ENCODE data around the gene MEGF6. TPM values are rescaled to one million over a fixed set of nuclear protein-coding genes. Genes with fewer than 3 reads are reported as not detected.
"Not testable (repeated sequence)": the region's sequence is repeated elsewhere in the genome, so short reads cannot be mapped to it uniquely, and the experiment has no call there.

MEGF6 gene
- polyA plus RNA-seq, 12 donors: 6.0 to 59.7 (median 11.5) TPM; not detected in 1

DNA sequence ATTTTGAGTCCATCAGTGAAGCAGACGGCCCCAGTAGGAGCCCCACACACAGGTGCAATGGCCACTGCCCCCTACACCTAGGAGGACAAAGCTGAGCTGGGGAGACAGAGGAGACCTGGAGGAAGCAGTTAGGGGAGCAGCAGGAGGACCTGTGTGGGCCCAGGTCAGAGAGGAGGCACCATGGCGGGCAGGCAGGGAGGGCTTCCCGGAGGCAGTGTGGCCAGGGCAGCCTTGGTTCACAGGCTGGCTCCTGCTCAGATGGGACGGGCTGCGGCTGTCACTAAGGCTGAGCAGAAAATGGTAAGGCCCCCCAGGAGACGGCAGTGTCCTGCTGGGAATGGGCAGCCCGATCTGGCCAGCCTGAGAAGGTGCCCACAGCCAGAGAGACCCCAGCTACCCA, 15.4 kb downstream of the MEGF6 start:
- no peak for DNase-seq

- no peak for DNase-seq
These were observed 16.5 kb downstream of the MEGF6 start for GRCh38 chr1:3594706-3595377.

DNA sequence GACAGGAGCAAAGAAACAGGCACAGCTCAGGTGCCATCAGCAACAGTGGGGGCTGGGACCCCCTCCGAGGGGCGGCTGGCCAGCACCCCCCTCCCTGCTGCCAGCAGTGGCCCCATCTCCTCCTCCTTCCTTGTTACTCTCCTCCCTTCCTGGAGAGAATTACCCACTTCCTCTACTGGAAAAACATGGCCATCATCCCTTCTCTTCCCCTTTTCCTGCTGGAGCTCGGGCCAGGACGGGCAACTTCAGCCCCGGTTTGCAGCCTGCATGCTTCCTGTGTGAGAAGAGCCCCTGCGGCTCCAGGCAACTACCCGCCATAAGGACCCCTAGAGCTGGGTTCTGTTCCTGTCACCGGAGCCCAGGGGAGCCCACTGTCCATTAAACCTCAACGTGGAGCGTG, 17.6 kb downstream of the MEGF6 start:
- no peak for DNase-seq

GRCh38 chr1:3593334-3593733, 18.0 kb downstream of the MEGF6 start:
- no peak for DNase-seq

DNA sequence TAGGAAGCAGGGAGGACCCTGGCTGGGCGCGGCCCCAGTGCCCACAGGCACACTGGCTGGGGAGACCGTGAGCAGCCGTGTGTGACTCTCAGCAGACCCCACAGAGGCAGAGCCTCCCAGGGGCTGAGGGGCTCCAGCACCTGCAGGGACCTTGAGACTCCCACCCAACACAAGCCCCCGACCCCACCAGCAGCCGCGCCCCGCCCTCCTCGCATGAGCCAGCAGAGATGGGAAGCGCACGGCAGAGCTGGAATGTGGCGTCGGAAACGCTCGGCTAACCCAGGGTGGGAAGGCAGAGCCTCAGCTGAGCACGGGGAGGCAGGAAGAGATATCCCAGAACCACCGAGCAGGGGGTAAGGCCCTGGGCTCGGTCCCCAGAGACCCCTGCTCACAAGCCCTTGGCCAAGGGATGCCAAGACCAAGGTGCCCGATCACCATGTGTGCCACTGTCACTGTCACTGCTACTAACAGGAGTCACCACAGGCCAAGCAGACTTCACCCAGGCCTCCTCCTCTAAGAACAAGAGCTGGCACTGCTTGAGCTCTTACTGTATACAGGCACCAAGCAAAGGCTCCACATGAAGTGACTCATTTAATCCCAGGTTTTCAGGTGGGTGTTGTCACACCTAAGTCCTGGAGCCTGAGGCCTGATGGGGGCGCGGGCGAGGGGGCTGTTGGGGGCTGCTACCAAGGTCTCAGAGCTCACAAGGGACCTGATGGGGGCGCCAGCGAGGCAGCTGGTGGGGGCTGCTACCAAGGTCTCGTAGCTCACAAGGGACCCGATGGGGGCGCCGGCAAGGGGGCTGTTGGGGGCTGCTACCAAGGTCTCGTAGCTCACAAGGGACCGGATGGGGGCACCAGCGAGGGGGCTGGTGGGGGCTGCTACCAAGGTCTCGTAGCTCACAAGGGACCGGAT, 20.1 kb downstream of the MEGF6 start:
- no peak for DNase-seq

DNA sequence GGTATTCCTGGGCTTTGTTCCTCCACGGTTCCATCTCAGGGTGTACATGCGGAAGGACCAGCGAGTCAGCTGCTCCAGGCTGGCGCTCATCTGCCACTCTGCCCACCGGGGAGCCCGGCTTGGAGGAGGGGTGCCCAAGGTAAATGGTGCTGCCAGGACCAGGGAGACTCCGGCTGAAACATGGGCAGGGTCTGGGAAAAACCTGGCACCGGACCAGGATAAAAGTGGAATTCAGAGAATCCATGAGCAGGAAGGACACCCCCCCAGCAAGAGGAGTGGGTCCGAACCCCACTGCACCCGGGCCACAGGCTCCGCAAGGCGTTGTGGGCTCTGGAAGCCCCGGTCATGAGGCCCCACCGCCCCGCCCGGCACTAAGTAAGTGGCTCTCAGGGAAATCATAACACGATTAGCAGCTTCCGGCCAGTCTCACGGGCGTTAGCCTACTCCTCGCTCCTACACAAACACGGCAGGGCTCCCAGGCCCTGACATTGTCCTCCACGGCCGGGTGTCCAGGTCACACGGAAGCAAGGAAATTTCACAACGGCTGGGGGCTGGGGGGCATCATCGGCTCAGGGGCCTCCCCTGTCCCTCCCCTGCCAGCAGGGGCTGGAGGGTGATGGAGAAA, 21.1 kb downstream of the MEGF6 start:
- DNase-seq: no peak

DNA sequence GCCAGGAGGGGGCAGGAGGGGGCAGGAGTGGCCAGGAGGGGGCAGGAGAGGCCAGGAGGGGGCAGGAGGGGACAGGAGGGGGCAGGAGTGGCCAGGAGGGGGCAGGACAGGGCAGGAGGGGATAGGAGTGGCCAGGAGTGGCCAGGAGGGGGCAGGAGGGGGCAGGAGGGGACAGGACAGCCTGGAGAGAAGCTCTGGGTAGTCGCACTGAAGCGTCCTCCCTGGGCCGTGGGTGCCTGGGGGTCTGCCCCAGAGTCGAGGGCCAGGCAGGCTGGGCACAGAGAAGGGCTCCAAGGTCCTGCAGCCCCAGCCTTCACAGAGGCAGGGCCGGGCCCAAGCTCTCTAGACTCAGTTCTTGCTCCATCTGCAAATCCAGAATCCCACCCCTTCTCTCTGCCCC, 22.9 kb downstream of the MEGF6 start:
- DNase-seq: no peak

DNA sequence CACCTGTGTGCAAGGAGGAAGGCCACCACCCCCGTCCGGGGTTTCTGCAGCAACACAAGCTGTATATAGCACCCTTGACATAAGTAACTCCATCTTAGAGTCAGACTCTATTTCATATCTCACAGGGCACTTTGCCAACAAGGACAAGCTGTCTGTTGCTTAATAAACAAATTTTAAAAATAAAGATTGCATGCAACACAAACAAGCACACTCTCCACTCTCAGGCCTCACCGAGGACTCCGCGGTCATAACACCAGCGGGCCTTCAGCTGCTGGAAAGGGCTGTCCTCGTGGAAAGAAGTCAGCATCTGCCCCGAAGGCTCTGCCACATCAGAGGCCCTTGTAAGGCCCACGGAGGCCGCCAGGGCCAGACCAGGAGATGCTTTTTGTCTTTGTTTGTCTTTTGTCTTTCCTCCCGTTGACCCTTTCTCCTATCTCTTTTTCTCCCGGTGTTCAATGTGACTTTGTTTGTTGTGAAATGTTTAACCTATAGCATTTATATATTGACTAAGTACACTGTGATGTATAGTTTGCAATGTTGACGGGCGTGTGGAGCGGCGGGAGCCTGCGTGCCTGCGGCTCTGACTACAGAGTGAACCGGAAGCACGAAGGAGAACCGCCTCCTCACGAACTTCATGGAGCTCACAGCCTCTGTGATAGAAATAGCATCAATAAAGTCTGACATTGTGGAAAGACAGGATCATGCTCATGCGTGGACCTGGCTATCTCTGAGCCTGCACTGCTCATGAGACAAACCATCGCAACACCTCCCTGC, 24.1 kb downstream of the MEGF6 start:
- DNase-seq: no peak

DNA sequence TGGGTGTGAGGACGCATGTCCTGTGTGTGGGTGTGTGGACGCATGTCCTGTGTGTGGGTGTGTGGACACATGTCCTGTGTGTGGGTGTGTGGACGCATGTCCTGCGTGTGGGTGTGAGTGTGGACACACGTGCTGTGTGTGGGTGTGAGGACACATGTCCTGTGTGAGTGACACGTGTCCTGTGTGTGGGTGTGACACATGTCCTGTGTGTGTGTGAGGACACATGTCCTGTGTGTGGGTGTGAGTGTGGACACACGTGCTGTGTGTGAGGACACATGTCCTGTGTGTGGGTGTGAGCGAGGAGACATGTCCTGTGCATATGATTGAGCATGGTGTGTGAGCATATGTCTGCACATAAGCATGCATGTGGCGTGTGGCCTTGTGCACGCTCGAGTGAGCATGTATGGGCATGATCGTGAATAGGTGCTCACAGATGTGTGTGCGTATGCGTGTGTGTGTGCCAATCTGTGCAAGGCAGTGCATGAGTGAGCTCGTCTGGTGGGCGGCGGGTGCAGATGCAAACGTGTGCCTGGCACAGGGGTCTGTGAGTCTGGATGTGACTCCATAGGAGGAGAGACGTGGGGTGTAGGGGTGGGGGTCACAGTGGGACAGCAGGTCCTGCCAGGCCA, 25.3 kb downstream of the MEGF6 start:
- no peak for DNase-seq

DNA sequence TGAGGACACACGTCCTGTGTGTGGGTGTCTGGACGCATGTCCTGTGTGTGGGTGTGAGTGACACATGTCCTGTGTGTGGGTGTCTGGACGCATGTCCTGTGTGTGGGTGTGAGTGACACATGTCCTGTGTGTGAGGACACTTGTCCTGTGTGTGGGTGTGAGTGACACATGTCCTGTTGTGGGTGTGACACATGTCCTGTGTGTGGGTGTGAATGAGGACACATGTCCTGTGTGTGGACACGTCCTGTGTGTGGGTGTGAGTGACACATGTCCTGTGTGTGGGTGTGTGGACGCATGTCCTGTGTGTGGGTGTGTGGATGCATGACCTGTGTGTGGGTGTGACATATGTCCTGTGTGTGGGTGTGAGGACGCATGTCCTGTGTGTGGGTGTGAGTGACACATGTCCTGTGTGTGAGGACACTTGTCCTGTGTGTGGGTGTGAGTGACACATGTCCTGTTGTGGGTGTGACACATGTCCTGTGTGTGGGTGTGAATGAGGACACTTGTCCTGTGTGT, 25.9 kb downstream of the MEGF6 start:
- not testable (repeated sequence) for DNase-seq

GRCh38 chr1:3584915-3585314, 26.4 kb downstream of the MEGF6 start:
- DNase-seq: no peak

DNA sequence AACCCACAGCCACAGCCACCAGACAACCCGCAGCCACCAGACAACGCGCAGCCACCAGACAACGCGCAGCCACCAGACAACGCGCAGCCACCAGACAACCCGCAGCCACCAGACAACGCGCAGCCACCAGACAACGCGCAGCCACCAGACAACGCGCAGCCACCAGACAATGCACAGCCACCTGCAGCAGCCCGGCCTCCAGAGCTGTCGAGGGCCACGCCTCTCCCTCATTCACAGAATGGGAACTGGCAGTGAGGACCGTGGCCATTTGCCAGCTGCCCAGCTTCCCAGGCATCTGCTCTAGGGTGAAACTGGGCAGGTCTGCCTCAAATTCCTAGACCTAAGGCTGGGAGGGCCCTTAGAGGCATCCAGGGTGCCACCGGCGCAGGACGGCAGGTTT, 27.6 kb downstream of the MEGF6 start:
- DNase-seq: not testable (repeated sequence)

- DNase-seq: no peak
These were observed 29.8 kb downstream of the MEGF6 start for GRCh38 chr1:3581296-3582036.

- DNase-seq: no peak
These were observed 31.1 kb downstream of the MEGF6 start for GRCh38 chr1:3580231-3580630.

DNA sequence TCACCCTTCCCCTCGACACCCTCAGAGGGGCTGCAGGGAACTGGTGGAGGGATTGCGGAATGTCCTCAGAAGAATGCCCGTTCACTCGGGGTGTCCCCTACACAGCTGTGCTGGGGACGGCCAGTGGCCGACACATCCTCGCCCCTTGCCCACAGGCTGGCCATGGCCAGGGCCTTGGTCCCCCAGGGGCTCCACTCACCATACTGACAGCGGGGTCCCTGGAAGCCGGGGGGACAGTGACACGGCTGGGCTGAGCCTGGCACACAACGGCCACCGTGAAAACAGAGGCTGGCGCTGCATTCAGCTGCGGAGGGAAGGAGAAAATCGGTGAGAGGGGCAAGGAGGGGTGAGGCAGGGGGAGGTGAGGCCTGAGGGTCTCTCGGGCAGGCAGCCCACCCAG, 31.7 kb downstream of the MEGF6 start:
- no peak for DNase-seq

- no peak for DNase-seq
These were observed 32.4 kb downstream of the MEGF6 start for GRCh38 chr1:3578906-3579305.

GRCh38 chr1:3578433-3578805, 32.9 kb downstream of the MEGF6 start:
- DNase-seq: no peak

DNA sequence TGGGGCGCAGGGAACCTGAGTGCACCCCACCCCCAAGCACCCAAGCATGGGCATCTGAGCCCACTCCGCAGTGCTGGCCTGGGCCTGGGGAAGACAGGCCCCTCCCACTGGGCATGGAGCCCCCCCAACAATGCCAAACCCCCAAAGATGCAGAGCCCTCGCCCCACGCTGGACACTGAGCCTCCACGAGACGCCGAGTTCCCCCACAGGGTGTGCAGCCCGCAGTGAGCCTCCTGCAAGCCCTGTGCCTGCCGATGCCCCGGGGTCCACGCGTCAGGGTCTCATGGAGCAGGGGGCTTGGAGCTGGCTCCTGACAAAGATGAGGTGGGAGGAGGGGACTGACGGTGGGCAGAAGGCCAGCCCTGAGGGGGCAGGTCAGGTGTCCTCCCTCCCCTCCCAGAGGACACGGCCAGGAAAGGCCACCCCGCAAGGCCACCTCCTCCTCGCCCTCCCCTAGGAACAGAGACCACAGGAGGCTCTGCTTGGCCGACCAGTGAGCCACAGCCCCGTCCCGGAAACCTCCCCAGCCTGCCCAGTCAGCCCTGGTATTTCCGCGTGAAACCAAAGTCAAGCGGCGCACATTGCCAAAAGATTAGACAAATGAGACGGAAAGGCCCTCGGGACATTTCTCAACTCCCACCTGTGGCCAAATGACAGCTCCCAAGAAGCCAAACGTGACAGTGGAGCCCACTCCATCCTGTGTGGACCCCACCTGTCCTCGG, 33.4 kb downstream of the MEGF6 start:
- DNase-seq: no peak

DNA sequence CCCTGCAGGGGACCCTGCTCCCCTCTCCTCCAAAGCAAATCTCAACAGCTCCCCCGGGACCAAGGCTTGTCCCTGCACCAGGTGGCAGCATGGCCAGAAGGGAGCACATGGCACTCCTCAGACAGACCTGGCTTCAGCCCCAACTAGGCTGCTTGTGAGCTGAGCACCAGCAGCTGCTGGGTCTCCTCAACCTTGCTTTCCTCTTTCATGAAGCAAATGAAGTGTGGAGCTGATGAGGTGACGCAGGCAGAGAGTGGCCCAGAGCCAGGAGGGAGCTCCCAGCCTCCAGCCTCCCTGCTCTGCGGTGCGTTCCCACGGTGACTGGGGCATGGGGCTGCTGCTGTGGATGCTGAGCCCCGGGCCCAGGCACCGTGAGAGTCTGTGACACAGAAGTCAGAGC, 34.0 kb downstream of the MEGF6 start:
- DNase-seq: peak; percentile 35

DNA sequence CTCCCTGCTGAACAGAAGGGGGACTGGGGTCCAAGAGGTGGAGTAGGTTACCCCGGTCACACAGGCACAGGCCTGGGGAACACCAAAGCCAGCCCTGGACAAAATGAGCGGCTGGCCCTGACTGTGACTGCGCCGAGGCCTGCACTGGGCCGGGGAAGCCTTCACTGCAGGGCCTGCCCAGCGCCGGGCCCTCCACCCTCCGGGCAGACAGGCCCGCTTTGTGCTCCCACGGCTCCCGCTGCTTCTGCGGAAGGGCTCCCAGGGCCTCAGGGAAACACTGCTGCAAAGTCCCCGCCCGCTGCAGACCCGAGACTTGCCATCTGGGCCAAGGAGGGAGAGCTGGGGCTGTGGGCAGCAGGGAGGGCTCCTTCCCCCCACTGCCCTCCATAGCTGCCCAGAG, 35.3 kb downstream of the MEGF6 start:
- DNase-seq: no peak

All from muscle of arm (tissue), 12 donors.